ENCODE measurements around the gene NPPC.

DNA sequence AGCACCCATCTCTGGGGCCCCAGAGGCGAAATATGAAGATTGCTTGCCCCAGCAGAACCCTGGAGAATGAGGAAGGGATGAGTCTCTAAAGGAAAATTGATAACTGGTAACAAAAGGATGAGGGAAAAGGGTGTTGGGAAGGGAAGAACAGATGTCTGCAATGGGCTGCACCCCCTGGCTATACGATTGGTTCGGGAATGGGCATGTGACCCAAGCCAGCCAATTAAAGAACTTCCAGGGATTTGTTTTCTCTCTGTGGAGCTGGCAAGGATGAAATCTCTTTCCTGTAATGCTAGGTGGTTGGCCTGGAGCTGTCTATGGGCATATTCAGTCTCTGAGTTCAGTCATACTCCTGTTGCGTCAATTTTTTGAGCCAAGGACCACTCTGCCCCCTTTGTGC is 12.8 kb upstream of the NPPC start:
- TF ChIP-seq EZH2 (IDR thresholded peaks at IDR 0.05; ENCODE audit: low read depth, low read length, severe bottlenecking), result no peak
- TF ChIP-seq MAX (IDR thresholded peaks at IDR 0.05), result no peak
- TF ChIP-seq, protein P1, sequence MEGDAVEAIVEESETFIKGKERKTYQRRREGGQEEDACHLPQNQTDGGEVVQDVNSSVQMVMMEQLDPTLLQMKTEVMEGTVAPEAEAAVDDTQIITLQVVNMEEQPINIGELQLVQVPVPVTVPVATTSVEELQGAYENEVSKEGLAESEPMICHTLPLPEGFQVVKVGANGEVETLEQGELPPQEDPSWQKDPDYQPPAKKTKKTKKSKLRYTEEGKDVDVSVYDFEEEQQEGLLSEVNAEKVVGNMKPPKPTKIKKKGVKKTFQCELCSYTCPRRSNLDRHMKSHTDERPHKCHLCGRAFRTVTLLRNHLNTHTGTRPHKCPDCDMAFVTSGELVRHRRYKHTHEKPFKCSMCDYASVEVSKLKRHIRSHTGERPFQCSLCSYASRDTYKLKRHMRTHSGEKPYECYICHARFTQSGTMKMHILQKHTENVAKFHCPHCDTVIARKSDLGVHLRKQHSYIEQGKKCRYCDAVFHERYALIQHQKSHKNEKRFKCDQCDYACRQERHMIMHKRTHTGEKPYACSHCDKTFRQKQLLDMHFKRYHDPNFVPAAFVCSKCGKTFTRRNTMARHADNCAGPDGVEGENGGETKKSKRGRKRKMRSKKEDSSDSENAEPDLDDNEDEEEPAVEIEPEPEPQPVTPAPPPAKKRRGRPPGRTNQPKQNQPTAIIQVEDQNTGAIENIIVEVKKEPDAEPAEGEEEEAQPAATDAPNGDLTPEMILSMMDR (IDR thresholded peaks at IDR 0.05; ENCODE audit: control extremely low read depth in 1 of 3, insufficient read depth in 1 of 3, low read depth in 1 of 3, low read length in 3 of 3), result no peak

All from H1 (cell line).